MV-4-11 (cell line): Measurements from ENCODE around the gene TLL2.
"Not testable (repeated sequence)": the region's sequence is repeated elsewhere in the genome, so short reads cannot be mapped to it uniquely, and the experiment has no call there.

Experiments
- DNase-seq: peaks from one replicate; lab custom pipeline; 2025; lab: John Stamatoyannopoulos, UW

The TLL2 gene

GRCh38 chr10:96513698-96514561 lies at the start of gene TLL2:
TLL2 (minus strand) TSS chr10:96513926; CDS start chr10:96513685, 241 bp downstream.
- peak; percentile 74 for DNase-seq

GRCh38 chr10:96560966-96561887 lies 47.5 kb upstream of the TLL2 start:
- no peak for DNase-seq

GRCh38 chr10:96560489-96560888 lies 46.8 kb upstream of the TLL2 start:
- no peak for DNase-seq

- no peak for DNase-seq
Observed at GRCh38 chr10:96556003-96556402, 42.3 kb upstream of the TLL2 start.

- DNase-seq, result no peak
Observed at GRCh38 chr10:96555330-96555729, 41.6 kb upstream of the TLL2 start.

GRCh38 chr10:96548589-96548988 lies 34.9 kb upstream of the TLL2 start:
- no peak for DNase-seq

GRCh38 chr10:96545558-96545957 lies 31.8 kb upstream of the TLL2 start:
- not testable (repeated sequence) for DNase-seq

- DNase-seq, result no peak
Observed at GRCh38 chr10:96541921-96542320, 28.2 kb upstream of the TLL2 start.

- DNase-seq, result no peak
Observed at GRCh38 chr10:96540240-96540639, 26.5 kb upstream of the TLL2 start.

GRCh38 chr10:96538683-96539082 lies 25.0 kb upstream of the TLL2 start:
- no peak for DNase-seq

GRCh38 chr10:96536129-96536528 lies 22.4 kb upstream of the TLL2 start:
- DNase-seq, result no peak

- DNase-seq, result no peak
Observed at GRCh38 chr10:96532523-96532922, 18.8 kb upstream of the TLL2 start.

GRCh38 chr10:96529634-96530279 lies 16.0 kb upstream of the TLL2 start:
- DNase-seq, result no peak

- no peak for DNase-seq
Observed at GRCh38 chr10:96524741-96525140, 11.0 kb upstream of the TLL2 start.

GRCh38 chr10:96517284-96517683 lies 3.6 kb upstream of the TLL2 start:
- no peak for DNase-seq

GRCh38 chr10:96516337-96516736 lies 2.6 kb upstream of the TLL2 start:
- no peak for DNase-seq

GRCh38 chr10:96513305-96513697 lies 425 bp downstream of the TLL2 start:
- no peak for DNase-seq

- DNase-seq, result no peak
Observed at GRCh38 chr10:96512524-96513304, 1.0 kb downstream of the TLL2 start.

- no peak for DNase-seq
Observed at GRCh38 chr10:96511044-96511945, 2.4 kb downstream of the TLL2 start.

- DNase-seq, result no peak
Observed at GRCh38 chr10:96509017-96509641, 4.6 kb downstream of the TLL2 start.
